ENCODE measurements around the gene ANKRD17. TPM values are rescaled to one million over a fixed set of nuclear protein-coding genes. Genes with fewer than 3 reads are reported as not detected.

Gene ANKRD17
- total and polyA plus RNA-seq, 2 of the 4 experiments (the other 2 are of a cell fraction): 28.5 to 75.3 TPM

DNA sequence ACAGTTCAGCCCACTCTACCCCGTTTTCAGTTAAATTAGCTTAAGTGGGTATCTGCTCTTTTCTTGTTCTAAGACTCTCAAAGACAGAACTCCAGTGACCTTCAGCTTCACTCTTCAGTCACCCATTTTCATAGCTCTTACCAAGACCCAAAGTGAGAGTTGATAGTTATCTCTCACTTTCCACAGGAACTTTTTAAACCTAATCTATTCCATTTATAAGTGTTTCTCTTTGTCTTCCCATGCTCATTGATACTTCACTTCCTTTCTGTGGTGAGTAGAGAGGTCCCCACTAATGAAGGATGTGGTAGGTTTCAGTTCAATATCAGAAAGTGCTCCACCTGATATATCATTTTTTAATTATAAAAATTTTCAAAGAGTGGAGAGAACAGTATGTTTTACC lies 222.5 kb downstream of the ANKRD17 start:
- no peak overlapping the region for H3K4me3 ChIP-seq (ENCODE audit: insufficient read depth, low read depth, low read length)
- ChIA-PET POLR2A (ENCODE audit: unreplicated experiment) (no interaction called here), CTCF (no interaction called here)
- H2BK15ac ChIP-seq (ENCODE audit: low read depth, low read length): no peak overlapping the region
- H2BK20ac ChIP-seq (ENCODE audit: low read depth, low read length): no peak overlapping the region
- no peaks in the 10 kb centered on the region for H4K20me1 ChIP-seq (ENCODE audit: insufficient read depth, low read length)
- H3K36me3 ChIP-seq (ENCODE audit: control insufficient read depth, insufficient read depth, low read length): no peaks in the 10 kb centered on the region
- H2AK5ac ChIP-seq (ENCODE audit: low read depth, low read length): no peak overlapping the region
- H4K8ac ChIP-seq (ENCODE audit: low read depth in 2 of 2, low read length in 2 of 2): no peak overlapping the region
- no peak overlapping the region for H3K27ac ChIP-seq (ENCODE audit: insufficient read depth, low read length)
- no peaks in the 10 kb centered on the region; the same call in 1 of the 2 replicates for H3K27me3 ChIP-seq (ENCODE audit: control insufficient read depth, insufficient read depth, low read length)
- no peak overlapping the region for H3K4ac ChIP-seq (ENCODE audit: low read depth, low read length)
- no peak overlapping the region for H2AK9ac ChIP-seq (replicated peaks; ENCODE audit: low read depth, low read length, poor library complexity)
- H3K23ac ChIP-seq (ENCODE audit: low read depth, low read length): no peak overlapping the region
- no peak overlapping the region for H3K18ac ChIP-seq (ENCODE audit: low read depth, low read length)
- no peak overlapping the region for H2BK120ac ChIP-seq (ENCODE audit: low read depth, low read length)
- H3K4me1 ChIP-seq (ENCODE audit: control insufficient read depth, insufficient read depth, low read length): no peaks in the 10 kb centered on the region
- no peak overlapping the region for H2BK5ac ChIP-seq (ENCODE audit: low read depth, low read length, poor library complexity, severe bottlenecking)
- WGBS, 2 experiments (ENCODE audit: extremely low coverage in 2 of 2, insufficient read length in 1 of 2): no CpG with 5 or more reads among the region's 1 CpG
- DNase-seq (no peak), ATAC-seq (ENCODE audit: low read depth) (no peak)
- TF ChIP-seq, protein P1, sequence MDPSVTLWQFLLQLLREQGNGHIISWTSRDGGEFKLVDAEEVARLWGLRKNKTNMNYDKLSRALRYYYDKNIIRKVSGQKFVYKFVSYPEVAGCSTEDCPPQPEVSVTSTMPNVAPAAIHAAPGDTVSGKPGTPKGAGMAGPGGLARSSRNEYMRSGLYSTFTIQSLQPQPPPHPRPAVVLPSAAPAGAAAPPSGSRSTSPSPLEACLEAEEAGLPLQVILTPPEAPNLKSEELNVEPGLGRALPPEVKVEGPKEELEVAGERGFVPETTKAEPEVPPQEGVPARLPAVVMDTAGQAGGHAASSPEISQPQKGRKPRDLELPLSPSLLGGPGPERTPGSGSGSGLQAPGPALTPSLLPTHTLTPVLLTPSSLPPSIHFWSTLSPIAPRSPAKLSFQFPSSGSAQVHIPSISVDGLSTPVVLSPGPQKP (IDR thresholded peaks at IDR 0.05; ENCODE audit: borderline replicate concordance, low read depth, low read length): no peak
- TF ChIP-seq NFE2L2 (IDR thresholded peaks at IDR 0.05; ENCODE audit: low read depth, low read length) (no peak), SMC3 (IDR thresholded peaks at IDR 0.05; ENCODE audit: low read depth, low read length) (no peak), RCOR1 (IDR thresholded peaks at IDR 0.05; ENCODE audit: insufficient replicate concordance, low read length) (no peak), RFX5 (IDR thresholded peaks at IDR 0.05; ENCODE audit: low read depth, low read length) (no peak), RAD21 (IDR thresholded peaks at IDR 0.05; ENCODE audit: low read length) (no peak), MXI1 (IDR thresholded peaks at IDR 0.05; ENCODE audit: borderline replicate concordance, low read depth, low read length) (no peak), FOS (IDR thresholded peaks at IDR 0.05; ENCODE audit: low read depth, low read length) (no peak), MAFK (IDR thresholded peaks at IDR 0.05; ENCODE audit: low read depth, low read length) (no peak), CEBPB (IDR thresholded peaks at IDR 0.05; ENCODE audit: low read depth, low read length) (no peak), BHLHE40 (IDR thresholded peaks at IDR 0.05; ENCODE audit: low read depth, low read length) (no peak), POLR2A (IDR thresholded peaks at IDR 0.05; ENCODE audit: low read depth, low read length) (no peak), CHD1 (IDR thresholded peaks at IDR 0.05; ENCODE audit: low read depth, low read length) (no peak), CTCF (conservative IDR thresholded peaks at IDR 0.05; ENCODE audit: low read depth, low read length) (no peak), USF2 (IDR thresholded peaks at IDR 0.05; ENCODE audit: low read depth, low read length) (no peak), MAZ (IDR thresholded peaks at IDR 0.05; ENCODE audit: borderline replicate concordance, low read depth, low read length) (no peak)
- H3K14ac ChIP-seq (replicated peaks; ENCODE audit: low read depth, low read length): no peak overlapping the region
- intact Hi-C loops (cut with micrococcal nuclease): no loop called here
- BruUV-seq (replicated peaks): no TSS peak
- no peak overlapping the region for H4K5ac ChIP-seq (ENCODE audit: low read depth, low read length)
- dilution Hi-C loops (cut with HindIII; ENCODE audit: low sequenced_read_pairs, unreplicated experiment): no loop called here
- H3K9ac ChIP-seq (ENCODE audit: low read depth, low read length): no peak overlapping the region
- H4K91ac ChIP-seq (ENCODE audit: insufficient read depth, low read depth, low read length): no peak overlapping the region
- H2AFZ ChIP-seq (replicated peaks; ENCODE audit: low read length, poor library complexity): no peak overlapping the region
- no peak overlapping the region for H3K4me2 ChIP-seq (ENCODE audit: low read depth, low read length)
- peaks cover 2% of the 10 kb centered on the region; the same call in 1 of the 2 replicates for H3K9me3 ChIP-seq (ENCODE audit: control insufficient read depth, insufficient read depth, low read length)
- in situ Hi-C loops (cut with MboI; ENCODE audit: low sequenced_read_pairs): loop anchor here (25.0 kb wide), 1 partner anchor 724 kb away; no protein-coding TSS in a partner anchor
- H3K79me1 ChIP-seq (ENCODE audit: low read depth in 1 of 2, low read length in 2 of 2): no peaks in the 10 kb centered on the region
- H3K56ac ChIP-seq (ENCODE audit: extremely low read depth, insufficient read depth, low read length): no peak overlapping the region
- no peaks in the 10 kb centered on the region for H3K9me1 ChIP-seq (ENCODE audit: insufficient read depth, low read length)

Measured in IMR-90 (cell line).